ENCODE measurements around the gene DDX47. TPM values are rescaled to one million over a fixed set of nuclear protein-coding genes. Genes with fewer than 3 reads are reported as not detected.

The DDX47 gene
- total and polyA plus RNA-seq, 2 of the 4 experiments (the other 2 are of a cell fraction), result 77.8 to 89.5 TPM

- TF ChIP-seq CTCF (conservative IDR thresholded peaks at IDR 0.05; ENCODE audit: low read depth, low read length) (peak; percentile 73), POLR2A (IDR thresholded peaks at IDR 0.05; ENCODE audit: low read depth, low read length) (no peak), MAZ (IDR thresholded peaks at IDR 0.05; ENCODE audit: borderline replicate concordance, low read depth, low read length) (peak; percentile 14; the same call in 1 of the 2 replicates)
These were observed 24.1 kb downstream of the DDX47 start (continued) for GRCh38 chr12:12837025-12837812.
